ENCODE measurements around the gene SWI5.
"Not testable (repeated sequence)": the region's sequence is repeated elsewhere in the genome, so short reads cannot be mapped to it uniquely, and the experiment has no call there.

Gene SWI5

DNA sequence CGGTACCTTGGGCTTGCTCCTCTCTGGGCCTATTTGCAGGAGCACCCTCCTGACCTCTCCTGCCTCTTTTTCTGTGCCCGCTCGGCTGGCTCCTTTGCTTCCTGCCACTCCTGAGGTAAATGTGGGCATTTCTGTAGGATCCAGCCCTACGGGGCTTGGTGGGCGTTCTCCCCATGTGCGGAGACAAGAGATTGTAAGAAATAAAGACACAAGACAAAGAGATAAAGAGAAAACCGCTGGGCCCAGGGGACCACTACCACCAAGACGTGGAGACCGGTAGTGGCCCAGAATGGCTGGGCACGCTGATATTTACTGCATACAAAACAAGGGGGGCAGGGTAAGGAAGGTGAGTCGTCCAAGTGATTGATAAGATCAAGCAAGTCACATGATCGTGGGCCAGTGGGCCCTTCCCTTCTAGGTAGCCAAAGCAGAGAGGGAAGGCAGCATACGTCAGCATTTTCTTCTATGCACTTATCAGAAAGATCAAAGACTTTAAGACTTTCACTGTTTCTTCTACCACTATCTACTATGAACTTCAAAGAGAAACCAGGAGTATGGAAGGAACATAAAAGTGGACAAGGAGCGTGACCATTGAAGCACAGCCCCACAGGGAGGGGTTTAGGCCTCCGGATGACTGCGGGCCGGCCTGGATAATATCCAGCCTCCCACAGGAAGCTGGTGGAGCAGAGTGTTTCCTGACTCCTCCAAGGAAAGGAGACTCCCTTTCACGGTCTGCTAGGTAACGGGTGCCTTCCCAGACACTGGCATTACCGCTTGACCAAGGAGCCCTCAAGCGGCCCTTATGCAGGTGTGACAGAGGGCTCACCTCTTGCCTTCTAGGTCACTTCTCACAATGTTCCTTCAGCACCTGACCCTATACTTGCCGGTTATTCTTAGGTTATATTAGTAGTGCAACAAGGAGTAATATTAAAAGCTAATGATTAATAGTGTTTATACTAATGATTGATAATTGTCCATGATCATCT, 3.3 kb downstream of the SWI5 start:
- DNase-seq = not testable (repeated sequence)

DNA sequence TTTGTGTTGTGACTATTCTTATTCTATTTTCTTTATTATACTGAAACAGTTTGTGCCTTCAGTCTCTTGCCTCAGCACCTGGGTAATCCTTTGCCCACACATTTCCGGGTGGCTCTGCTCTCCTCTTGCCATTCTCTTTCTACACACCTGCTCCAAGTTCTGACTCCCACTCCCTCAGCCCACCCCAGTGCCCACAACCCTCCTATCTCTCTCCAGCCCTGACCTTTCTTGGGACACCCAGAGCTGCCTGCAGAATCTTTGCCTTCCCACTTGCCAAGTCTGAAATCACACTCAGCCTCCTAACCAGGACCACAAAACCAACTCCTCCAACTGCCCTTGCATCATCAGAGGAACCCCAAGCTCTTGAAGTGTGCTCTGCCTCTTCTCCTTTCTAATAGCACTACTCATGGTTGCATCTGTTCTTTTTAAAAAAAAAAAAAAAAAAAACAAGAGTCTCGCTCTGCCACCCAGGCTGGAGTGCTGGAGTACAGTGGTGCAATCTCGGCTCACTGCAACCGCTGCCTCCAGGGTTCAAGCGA, 4.1 kb downstream of the SWI5 start:
- DNase-seq = no peak

DNA sequence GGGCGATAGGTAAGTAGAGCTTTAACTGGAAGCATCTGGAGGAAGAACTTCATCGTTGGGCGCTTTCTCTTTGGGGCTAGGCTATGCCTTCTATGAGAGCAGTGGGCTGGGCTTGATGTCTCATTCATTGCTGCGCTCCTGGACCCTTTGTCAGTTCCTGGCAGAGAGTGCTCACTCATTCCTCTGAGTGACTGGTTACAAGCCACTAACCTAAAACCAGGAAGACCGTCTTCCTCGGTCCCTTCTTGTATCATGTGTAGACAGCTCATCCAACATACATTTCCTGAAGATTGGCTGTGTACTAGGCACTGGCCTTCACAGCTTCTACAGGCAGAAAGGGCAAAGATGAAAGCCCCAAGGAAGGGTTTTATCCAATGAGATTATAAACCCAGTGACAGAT, 6.4 kb downstream of the SWI5 start:
- no peak for DNase-seq

DNA sequence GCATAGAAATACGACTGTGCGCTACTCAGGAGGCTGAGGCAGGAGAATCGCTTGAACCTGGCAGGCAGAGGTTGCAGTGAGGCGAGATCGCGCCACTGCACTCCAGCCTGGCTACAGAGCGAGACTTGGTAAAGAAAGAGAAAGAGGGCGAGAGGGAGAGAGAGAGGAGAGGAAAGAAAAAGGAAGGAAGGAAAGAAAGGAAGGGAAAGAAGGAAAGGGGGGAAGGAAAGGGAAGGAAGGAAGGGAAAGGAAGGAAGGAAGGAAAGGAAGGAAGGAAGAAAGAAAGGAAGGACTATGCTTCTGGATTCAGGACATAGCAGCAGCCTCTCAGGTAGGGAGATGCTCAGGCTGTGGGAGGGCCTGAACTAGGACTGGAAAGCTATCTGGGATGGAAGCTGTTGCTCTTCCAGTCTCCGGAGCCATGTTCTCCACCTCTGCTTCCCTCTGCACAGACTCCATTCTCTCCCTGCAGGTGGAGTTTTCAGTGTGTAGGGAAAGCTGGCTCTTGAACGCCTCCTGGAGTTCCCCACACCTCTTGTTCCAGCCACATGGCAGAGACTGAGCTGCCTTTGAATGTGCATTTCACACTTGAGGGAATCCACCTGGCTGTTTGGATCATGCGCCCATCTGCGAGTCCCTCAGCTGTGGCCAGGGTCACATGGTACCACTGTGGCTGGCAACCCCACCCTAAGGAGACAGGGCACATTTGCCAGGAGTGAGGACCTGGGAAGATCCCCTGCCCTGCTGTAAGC, 9.1 kb downstream of the SWI5 start:
- no peak for DNase-seq

DNA sequence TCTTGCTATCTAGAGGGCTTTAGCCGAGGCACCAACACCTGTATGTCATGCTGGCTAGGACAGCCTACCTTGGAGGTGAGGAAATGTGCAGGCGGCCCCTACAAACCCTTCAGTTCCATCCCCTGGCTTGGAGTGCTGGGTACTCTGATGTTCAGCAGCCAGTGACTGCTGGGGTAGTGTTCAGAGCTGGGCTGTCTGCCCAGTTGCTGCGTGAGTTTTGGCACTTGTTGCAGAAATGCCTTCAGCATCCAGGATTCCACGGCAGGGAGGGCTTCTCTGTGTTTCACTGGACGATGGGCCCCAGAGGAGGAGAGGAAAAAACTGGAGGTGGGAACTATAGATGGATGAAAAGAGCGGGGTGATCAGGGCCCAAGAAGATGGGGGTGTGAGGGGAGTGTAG, 10.4 kb downstream of the SWI5 start:
- no peak for DNase-seq

DNA sequence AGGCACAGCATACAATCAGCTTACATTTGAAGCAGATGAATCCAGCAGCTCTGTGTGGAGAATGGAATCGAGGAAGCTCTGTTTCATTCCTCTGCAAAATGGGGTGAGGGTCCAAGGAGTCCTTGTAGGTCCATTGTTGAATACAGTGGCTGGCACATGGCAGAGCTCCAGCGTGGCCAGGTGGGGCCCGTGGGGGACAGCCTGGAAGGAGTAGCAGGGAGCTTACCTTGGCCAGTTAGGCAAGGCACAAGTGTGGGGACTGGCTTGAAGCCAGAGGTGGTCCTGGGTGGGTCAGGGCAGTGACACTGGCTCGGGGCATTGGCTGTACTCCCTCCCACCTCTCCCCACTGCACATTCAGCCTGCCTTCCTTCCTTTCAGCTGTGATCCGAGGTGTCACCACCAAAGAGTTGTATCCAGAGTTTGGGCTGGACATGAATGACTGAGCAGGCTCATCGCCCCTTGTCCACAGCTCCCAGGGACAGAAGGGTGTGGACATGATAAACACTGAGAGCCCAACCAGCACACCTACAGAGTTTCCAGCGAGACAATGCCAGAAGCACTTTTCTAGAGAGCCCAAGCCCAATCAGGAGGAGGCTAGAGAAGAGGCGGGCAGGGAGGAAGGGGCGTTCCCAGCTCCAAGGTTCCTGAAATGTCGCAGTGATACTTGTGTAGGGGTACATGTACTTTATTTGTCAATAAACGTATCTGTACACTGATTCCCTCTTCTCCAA, 12.4 kb downstream of the SWI5 start:
- no peak for DNase-seq

- no peak for DNase-seq
These were observed 15.9 kb downstream of the SWI5 start for GRCh38 chr9:128292009-128292408.

DNA sequence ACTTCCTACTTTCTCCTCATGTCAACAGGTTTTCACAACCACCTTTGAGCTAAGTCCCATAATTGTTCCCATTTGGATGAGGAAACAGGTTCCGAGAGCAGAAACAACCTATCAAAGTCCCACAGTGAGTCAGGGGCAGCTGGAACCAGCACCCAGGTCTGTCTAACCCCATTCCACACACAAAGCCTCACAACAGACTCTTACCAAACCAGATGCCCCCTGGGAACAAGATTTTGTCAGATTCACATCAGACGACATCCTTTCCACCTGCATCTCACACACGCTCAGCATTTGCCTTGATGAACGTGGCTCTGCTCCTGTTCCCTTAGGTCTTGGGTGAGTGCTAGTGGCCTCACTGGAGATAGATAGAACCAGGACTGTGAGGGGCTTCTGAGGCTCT, 17.0 kb downstream of the SWI5 start:
- no peak for DNase-seq

- DNase-seq = no peak
These were observed 18.1 kb downstream of the SWI5 start for GRCh38 chr9:128294142-128294541.

- no peak for DNase-seq
These were observed 20.5 kb downstream of the SWI5 start for GRCh38 chr9:128296340-128297220.

GRCh38 chr9:128297221-128297773, 21.2 kb downstream of the SWI5 start:
- no peak for DNase-seq

GRCh38 chr9:128298535-128299482, 22.7 kb downstream of the SWI5 start:
- no peak for DNase-seq

- no peak for DNase-seq
These were observed 28.3 kb downstream of the SWI5 start for GRCh38 chr9:128304136-128304970.

- no peak for DNase-seq
These were observed 28.9 kb downstream of the SWI5 start for GRCh38 chr9:128304971-128305288.

- DNase-seq = no peak
These were observed 33.5 kb downstream of the SWI5 start for GRCh38 chr9:128309551-128309950.

DNA sequence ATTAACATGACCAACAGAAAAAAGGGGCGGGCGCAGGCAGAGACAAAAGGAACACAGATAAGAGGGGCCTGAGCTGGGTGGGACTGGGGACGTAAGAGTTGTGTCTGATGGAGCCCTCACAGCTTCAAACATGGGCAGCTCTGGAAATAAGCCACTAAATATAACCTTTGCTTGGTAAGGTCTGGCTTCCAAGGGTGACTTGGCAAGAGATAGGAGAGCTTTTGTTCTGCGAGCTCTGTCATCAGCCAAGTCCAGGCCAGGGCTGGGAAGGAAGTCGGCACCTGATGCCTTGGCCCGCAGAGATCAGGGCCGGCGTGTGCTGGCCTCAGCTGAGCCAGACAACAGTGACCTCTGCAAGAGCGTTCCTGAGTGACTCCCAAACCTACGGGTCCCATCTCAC, 34.4 kb downstream of the SWI5 start:
- no peak for DNase-seq

GRCh38 chr9:128314697-128315096, 38.6 kb downstream of the SWI5 start:
- DNase-seq = no peak

DNA sequence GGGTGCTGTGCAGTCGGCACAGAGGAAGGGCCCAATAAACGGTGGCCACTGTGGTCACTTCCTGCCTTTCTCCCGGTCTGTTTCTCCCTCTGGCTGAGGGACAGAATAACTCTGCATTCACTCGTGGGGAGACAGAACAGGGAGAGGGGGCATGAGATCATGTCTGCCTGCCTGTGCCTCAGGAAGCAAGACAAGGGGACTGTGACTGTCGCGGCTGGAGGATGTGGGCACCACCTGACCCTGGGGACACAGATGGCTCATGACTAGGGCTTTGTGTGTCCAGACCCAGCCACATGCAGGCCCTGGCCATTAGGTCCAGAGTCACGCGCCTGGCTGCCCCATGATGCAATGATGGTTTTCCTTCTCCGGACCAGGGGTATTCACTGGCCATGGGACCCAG, 40.3 kb downstream of the SWI5 start:
- DNase-seq = no peak

DNA sequence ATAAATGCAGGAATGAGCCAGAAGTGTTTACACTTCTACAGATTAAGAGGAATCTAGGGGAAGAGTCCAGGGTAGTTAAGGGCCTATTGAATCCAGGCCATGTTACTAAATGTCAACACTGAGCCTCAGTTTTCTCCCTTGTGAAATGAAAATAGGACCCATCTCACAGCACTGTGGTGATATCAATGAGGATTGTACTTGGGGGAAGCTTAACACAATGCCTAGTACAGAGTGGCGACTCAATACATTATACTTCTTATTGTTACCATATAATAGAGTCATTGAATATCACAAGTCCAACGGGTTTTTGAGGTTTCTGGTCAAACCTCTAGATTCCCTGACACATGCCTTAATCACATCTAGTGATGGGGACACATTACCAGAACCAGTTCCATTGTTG, 41.6 kb downstream of the SWI5 start:
- DNase-seq = no peak

GRCh38 chr9:128321343-128321742, 45.3 kb downstream of the SWI5 start:
- no peak for DNase-seq

Data from activated CD4-positive, alpha-beta T cell treated with anti-CD3 and anti-CD28 coated beads for 1 hour (primary cell).